HepG2 (cell line): ENCODE data around the gene PRR23E. TPM values are rescaled to one million over a fixed set of nuclear protein-coding genes. Genes with fewer than 3 reads are reported as not detected.

ENCODE experiments used
- ATAC-seq: fragments of 200-7000 bp; cut with Tn5 transposase; 3 replicates; pipeline ENCODE4 v1.9.1; 2020; ENCODE audit warnings: mild to moderate bottlenecking, moderate library complexity
- BruUV-seq: library from RNA; stranded (reverse); fragments of 400-500 nt; replicated peaks from 2 replicates; lab custom pipeline; 2021; lab: Mats Ljungman, UMichigan
- CTCF ChIA-PET: fragments of 300-600 bp; formaldehyde crosslinking; extraction: SDS; loops from one replicate; lab custom pipeline; 2021; ENCODE audit warnings: low total read pairs, inconsistent platforms, low intra/inter-chr PET ratio; lab: Yijun Ruan, JAX
- POLR2A ChIA-PET: fragments of 350-600 bp; sonication (Branson Sonifier 250); formaldehyde crosslinking; loops from one replicate; lab custom pipeline; 2020; ENCODE audit warnings: antibody characterized with exemption, inconsistent platforms; lab: Yijun Ruan, JAX
- DNase-seq: peaks from one replicate; pipeline ENCODE4 v3.0.0-alpha.2; 2015; ENCODE audit warnings: low spot score
- FAIRE-seq: peaks from 3 replicates; lab custom pipeline; 2011; peaks lifted over from hg19 to GRCh38; lab: Jason Lieb, UNC
- H2AFZ ChIP-seq: one replicate; pipeline ENCODE4 v1.6.1; 2011; ENCODE audit warnings: low read length, inconsistent platforms
- H3K27ac ChIP-seq: fragments of 300-600 bp; 3 replicates; pipeline ENCODE4 v1.8.0; 2011; ENCODE audit warnings: mixed run types, mild to moderate bottlenecking, mixed read lengths, low read length, inconsistent platforms; ENCODE audit not compliant: insufficient read depth; ENCODE audit errors: extremely low read length
- H3K27me3 ChIP-seq, 2 experiments: fragments of 200-600 bp in 1 of 2; 2 replicates in 1 of 2; 3 replicates in 1 of 2; pipeline versions ENCODE4 v1.6.0 to v1.8.0; 2011; ENCODE audit warnings: low read length in 2 of 2, mild to moderate bottlenecking in 2 of 2, moderate library complexity in 2 of 2, inconsistent platforms in 1 of 2; ENCODE audit not compliant: insufficient read depth in 2 of 2, control insufficient read depth in 1 of 2
- H3K36me3 ChIP-seq, 2 experiments: fragments of 200-600 bp in 1 of 2; replicated peaks in 1 of 2; 2 replicates in 1 of 2; 3 replicates in 1 of 2; pipeline versions ENCODE4 v1.5.1 to v1.8.0; 2011; ENCODE audit warnings: low read length in 2 of 2, inconsistent platforms in 1 of 2; ENCODE audit not compliant: insufficient read depth in 2 of 2, control insufficient read depth in 1 of 2
- H3K4me1 ChIP-seq: 2 replicates; pipeline ENCODE4 v1.5.1; 2012; ENCODE audit warnings: low read length, inconsistent platforms; ENCODE audit not compliant: insufficient read depth
- H3K4me2 ChIP-seq: 2 replicates; pipeline ENCODE4 v1.6.0; 2011; ENCODE audit warnings: low read depth, low read length, inconsistent platforms
- H3K4me3 ChIP-seq, 3 experiments: fragments of 200-600 bp in 1 of 3; sonication (generic), shearing (Covaris generic) in 1 of 3; replicated peaks in 1 of 3; 2 replicates each; pipeline ENCODE4 v1.5.1; 2011 to 2016; ENCODE audit warnings: low read length in 3 of 3, inconsistent platforms in 2 of 3, low read depth in 2 of 3, mild to moderate bottlenecking in 2 of 3, control low read depth in 1 of 3, mixed read lengths in 1 of 3; ENCODE audit not compliant: insufficient read depth in 1 of 3
- H3K79me2 ChIP-seq: one replicate; pipeline ENCODE4 v1.6.1; 2011; ENCODE audit warnings: low read length, inconsistent platforms; ENCODE audit not compliant: insufficient read depth
- H3K9ac ChIP-seq: 2 replicates; pipeline ENCODE4 v1.6.0; 2011; ENCODE audit warnings: mild to moderate bottlenecking, low read depth, low read length, inconsistent platforms; ENCODE audit not compliant: insufficient read depth
- H3K9me3 ChIP-seq: 2 replicates; pipeline ENCODE4 v1.5.1; 2012; ENCODE audit warnings: mild to moderate bottlenecking, low read length
- H4K20me1 ChIP-seq: 2 replicates; pipeline ENCODE4 v1.6.0; 2011; ENCODE audit warnings: inconsistent platforms, mild to moderate bottlenecking, low read length, moderate library complexity; ENCODE audit not compliant: insufficient read depth
- ARID2 ChIP-seq: sonication (generic); formaldehyde crosslinking; IDR thresholded peaks from 2 replicates; pipeline ENCODE4 v1.8.1; 2022; ENCODE audit warnings: mild to moderate bottlenecking, missing genetic modification reagents, borderline replicate concordance
- CAMTA2 ChIP-seq: sonication (generic); formaldehyde crosslinking; IDR thresholded peaks from 2 replicates; pipeline ENCODE4 v1.4.0; 2020; ENCODE audit warnings: mild to moderate bottlenecking, missing genetic modification reagents, borderline replicate concordance
- CSRNP2 ChIP-seq: sonication (generic); formaldehyde crosslinking; conservative IDR thresholded peaks from 2 replicates; pipeline ENCODE4 v1.8.0; 2022; ENCODE audit warnings: low read depth, missing genetic modification reagents
- HMGXB3 ChIP-seq: sonication (generic); formaldehyde crosslinking; IDR thresholded peaks from 2 replicates; pipeline ENCODE4 v1.4.0; 2020; ENCODE audit warnings: missing genetic modification reagents, borderline replicate concordance
- NRL ChIP-seq: sonication (generic); formaldehyde crosslinking; IDR thresholded peaks from 2 replicates; pipeline ENCODE4 v1.5.0; 2020; ENCODE audit warnings: missing genetic modification reagents, mild to moderate bottlenecking, moderate library complexity, borderline replicate concordance
- SP140L ChIP-seq: sonication (generic); formaldehyde crosslinking; IDR thresholded peaks from 2 replicates; pipeline ENCODE4 v1.4.0; 2020; ENCODE audit warnings: missing genetic modification reagents, borderline replicate concordance
- SRSF1 ChIP-seq: fragments of 200-400 bp; formaldehyde crosslinking; optimal IDR thresholded peaks from 2 replicates; pipeline ENCODE3; 2017; ENCODE audit warnings: mild to moderate bottlenecking, low read depth, low read length, moderate library complexity
- TCF7L2 ChIP-seq: IDR thresholded peaks from 2 replicates; pipeline ENCODE4 v1.6.1; 2011; ENCODE audit warnings: mild to moderate bottlenecking, low read depth, low read length, moderate library complexity
- XBP1 ChIP-seq: sonication (generic); formaldehyde crosslinking; IDR thresholded peaks from 2 replicates; pipeline ENCODE4 v1.5.0; 2020; ENCODE audit warnings: missing genetic modification reagents
- ZKSCAN5 ChIP-seq: sonication (generic); formaldehyde crosslinking; IDR thresholded peaks from 2 replicates; pipeline ENCODE4 v1.5.1; 2020; ENCODE audit warnings: mild to moderate bottlenecking, missing genetic modification reagents
- ZNF225 ChIP-seq: sonication (generic); formaldehyde crosslinking; IDR thresholded peaks from 2 replicates; pipeline ENCODE4 v1.4.0; 2020; ENCODE audit warnings: mild to moderate bottlenecking, missing genetic modification reagents
- ZNF24 ChIP-seq: fragments of 450-650 bp; IDR thresholded peaks from 2 replicates; pipeline ENCODE4 v1.6.1; 2017; ENCODE audit warnings: antibody characterized with exemption, mild to moderate bottlenecking
- ZNF33B ChIP-seq: sonication (generic); formaldehyde crosslinking; IDR thresholded peaks from 2 replicates; pipeline ENCODE4 v1.5.1; 2020; ENCODE audit warnings: mild to moderate bottlenecking, missing genetic modification reagents
- WGBS: methylation state at CpG from one replicate; pipeline ENCODE4 v1.1.6; 2017; ENCODE audit warnings: low lambda C conversion rate; 5-methylcytosine and 5-hydroxymethylcytosine counted together
- in situ Hi-C: cut with HindIII; loops from 2 replicates; pipeline ENCODE4 v1.10.0; 2017; ENCODE audit warnings: low pct_unique_long_range_greater_than_20kb; ENCODE audit not compliant: extremely low pct_ligation_motif_present
- intact Hi-C: fragments of 100-400 bp; cut with micrococcal nuclease; formaldehyde crosslinking; loops from one replicate; pipeline ENCODE4 v1.10.0; 2022; ENCODE audit not compliant: unreplicated experiment
- polyA plus RNA-seq, 8 experiments: library from polyadenylated mRNA; depleted of rRNA in 3 of 8; stranded (reverse) in 7 of 8; unstranded in 1 of 8; fragments of >200 nt; fragmentation: Illumina TruSeq in 4 of 8; extraction: Trizol in 4 of 8; gene quantifications; 2 replicates each; pipeline versions ENCODE4 v1.2.1 to v1.2.3, GENCODE V29; 2011 to 2016; ENCODE audit warnings: low read depth in 4 of 8, missing spikeins in 1 of 8, mixed read lengths in 1 of 8; ENCODE audit not compliant: insufficient read depth in 1 of 8
- total RNA-seq, 5 experiments: library from RNA; depleted of rRNA; stranded (reverse); fragments of >200 nt; fragmentation: Illumina TruSeq; extraction: Trizol; gene quantifications; 2 replicates each; pipeline ENCODE4 v1.2.3, GENCODE V29; 2016; ENCODE audit warnings: low read depth in 1 of 5

Gene PRR23E
- total and polyA plus RNA-seq, 2 of the 13 experiments (the other 11 are each of a cell fraction or from before 2014, with no cell fraction given), result not detected

GRCh38 chr3:127204841-127205582 is 12.1 kb downstream of the PRR23E start:
- Histone ChIP-seq H3K9me3 (no peaks in the 10 kb centered on the region), H3K4me3 (no peak overlapping the region), H3K27me3 (peaks cover 3 to 13% of the 10 kb centered on the region in 2 experiments; a peak in 3 of 5 replicates), H3K79me2 (no peaks in the 10 kb centered on the region), H3K27ac (no peak overlapping the region), H3K36me3 (no peaks in the 10 kb centered on the region), H3K4me1 (no peaks in the 10 kb centered on the region), H2AFZ (no peak overlapping the region), H3K9ac (no peak overlapping the region), H4K20me1 (no peaks in the 10 kb centered on the region), H3K4me2 (no peak overlapping the region)
- TF ChIP-seq SP140L (CRISPR knock-in tag), result no peak
- no peak for TF ChIP-seq ZNF225
- in situ Hi-C loops (no loop called here), intact Hi-C loops (no loop called here)
- ATAC-seq, result no peak
- ChIA-PET CTCF (no interaction called here), POLR2A (no interaction called here)
- FAIRE-seq, result no peak
- no TSS peak for BruUV-seq
- 31% methylated on average over 15 of the region's 17 CpGs for WGBS
- DNase-seq, result no peak

- no peak overlapping the region for H3K9ac ChIP-seq
- no peaks in the 10 kb centered on the region for H4K20me1 ChIP-seq
- DNase-seq (no peak), FAIRE-seq (no peak), ATAC-seq (no peak)
- WGBS, result 48% methylated on average over 2 of the region's 3 CpGs
- no peak overlapping the region for H3K4me2 ChIP-seq
- no peak overlapping the region for H2AFZ ChIP-seq
- intact Hi-C loops (no loop called here), in situ Hi-C loops (no loop called here)
- H3K9me3 ChIP-seq, result no peaks in the 10 kb centered on the region
- peaks cover 6 to 20% of the 10 kb centered on the region in 2 experiments; a peak in 3 of 5 replicates for H3K27me3 ChIP-seq
- H3K36me3 ChIP-seq, result no peaks in the 10 kb centered on the region
- no peaks in the 10 kb centered on the region for H3K4me1 ChIP-seq
- H3K27ac ChIP-seq, result no peak overlapping the region
- BruUV-seq, result no TSS peak
- ChIA-PET CTCF (no interaction called here), POLR2A (no interaction called here)
- no peak overlapping the region for H3K4me3 ChIP-seq
- no peaks in the 10 kb centered on the region for H3K79me2 ChIP-seq
- no peak for TF ChIP-seq CSRNP2 (CRISPR knock-in tag)
- no peak for TF ChIP-seq ZNF33B
- no peak for TF ChIP-seq ZNF24
- TF ChIP-seq ARID2 (CRISPR knock-in tag), result no peak
- TF ChIP-seq ZKSCAN5 (CRISPR knock-in tag), result no peak
- TF ChIP-seq CAMTA2 (CRISPR knock-in tag), result no peak
- no peak for TF ChIP-seq TCF7L2
- TF ChIP-seq XBP1, result no peak
- TF ChIP-seq SRSF1, result no peak
- TF ChIP-seq NRL (CRISPR knock-in tag), result no peak
- TF ChIP-seq HMGXB3 (CRISPR knock-in tag), result no peak
These were observed 13.2 kb downstream of the PRR23E start for GRCh38 chr3:127206154-127206553.
